Neural cell (in vitro differentiated cells): Measurements from ENCODE around the gene HLA-DPA1. TPM values are rescaled to one million over a fixed set of nuclear protein-coding genes. Genes with fewer than 3 reads are reported as not detected.

Experiments used
- H2AFZ ChIP-seq: fragments of 200-600, 300-800 bp; sonication (generic), shearing (Covaris generic); 2 replicates; pipeline ENCODE4 v1.6.0; 2014; ENCODE audit warnings: low read depth, mild to moderate bottlenecking, antibody characterized with exemption, low read length, moderate library complexity
- H3F3A ChIP-seq: fragments of 200-600 bp; shearing (Covaris generic); 2 replicates; pipeline ENCODE4 v1.6.1; 2016; ENCODE audit warnings: mild to moderate bottlenecking, moderate library complexity, mixed read lengths, antibody characterized with exemption, low read length; ENCODE audit not compliant: insufficient read depth, poor library complexity, severe bottlenecking
- H3K27ac ChIP-seq: fragments of 200-600, 300-800 bp; sonication (generic), shearing (Covaris generic); 2 replicates; pipeline ENCODE4 v1.5.1; 2014; ENCODE audit warnings: mild to moderate bottlenecking, low read length, moderate library complexity
- H3K27me3 ChIP-seq: fragments of 300-800, 200-600 bp; sonication (generic), shearing (Covaris generic); 2 replicates; pipeline ENCODE4 v1.6.0; 2014; ENCODE audit warnings: mild to moderate bottlenecking, low read depth, low read length, moderate library complexity; ENCODE audit not compliant: insufficient read depth
- H3K36me3 ChIP-seq: fragments of 300-800, 200-600 bp; sonication (generic), shearing (Covaris generic); 2 replicates; pipeline ENCODE4 v1.5.1; 2014; ENCODE audit warnings: mild to moderate bottlenecking, antibody characterized with exemption, low read length, moderate library complexity; ENCODE audit not compliant: insufficient read depth
- H3K4me2 ChIP-seq: fragments of 300-800, 200-600 bp; sonication (generic), shearing (Covaris generic); 2 replicates; pipeline ENCODE4 v1.6.0; 2014; ENCODE audit warnings: mild to moderate bottlenecking, low read length
- H3K4me3 ChIP-seq: fragments of 300-800, 200-600 bp; sonication (generic), shearing (Covaris generic); 2 replicates; pipeline ENCODE4 v1.5.1; 2014; ENCODE audit warnings: mild to moderate bottlenecking, low read length, moderate library complexity
- H3K79me2 ChIP-seq: fragments of 200-600 bp; shearing (Covaris generic); replicated peaks from 2 replicates; pipeline ENCODE4 v1.6.0; 2014; ENCODE audit warnings: mild to moderate bottlenecking, low read length, moderate library complexity; ENCODE audit not compliant: insufficient read depth
- H3K9ac ChIP-seq: fragments of 300-800, 200-600 bp; sonication (generic), shearing (Covaris generic); 2 replicates; pipeline ENCODE4 v1.6.1; 2016; ENCODE audit warnings: mild to moderate bottlenecking, low read length, mixed read lengths
- H3K9me2 ChIP-seq: fragments of 200-600 bp; shearing (Covaris generic); 2 replicates; pipeline ENCODE4 v1.6.1; 2016; ENCODE audit warnings: mild to moderate bottlenecking, low read length, mixed read lengths; ENCODE audit not compliant: insufficient read depth
- H3K9me3 ChIP-seq: fragments of 200-600, 300-800 bp; sonication (generic), shearing (Covaris generic); 2 replicates; pipeline ENCODE4 v1.6.1; 2016; ENCODE audit warnings: mild to moderate bottlenecking, mixed run types, low read length, moderate library complexity, mixed read lengths
- H4K20me1 ChIP-seq: fragments of 200-600 bp; shearing (Covaris generic); 2 replicates; pipeline ENCODE4 v1.6.1; 2016; ENCODE audit warnings: mild to moderate bottlenecking, mixed run types; ENCODE audit not compliant: insufficient read depth
- EP300 ChIP-seq: fragments of 450-650 bp; conservative IDR thresholded peaks from 2 replicates; pipeline ENCODE4 v1.6.1; 2014; ENCODE audit warnings: antibody characterized with exemption, mild to moderate bottlenecking, moderate library complexity; ENCODE audit not compliant: poor library complexity, severe bottlenecking
- EZH2 ChIP-seq: fragments of 200-600, 300-800 bp; shearing (Covaris generic), sonication (generic); IDR thresholded peaks from 2 replicates; pipeline ENCODE4 v1.6.1; 2014; ENCODE audit warnings: antibody characterized with exemption, low read length, borderline replicate concordance, mild to moderate bottlenecking; ENCODE audit not compliant: insufficient read depth, poor library complexity, severe bottlenecking
- MXI1 ChIP-seq: fragments of 450-650 bp; conservative IDR thresholded peaks from 2 replicates; pipeline ENCODE4 v1.6.1; 2014; ENCODE audit warnings: antibody characterized with exemption, mild to moderate bottlenecking; ENCODE audit not compliant: poor library complexity, severe bottlenecking
- POLR2AphosphoS5 ChIP-seq: IDR thresholded peaks from 2 replicates; pipeline ENCODE4 v1.6.1; 2012
- RAD21 ChIP-seq: fragments of 450-650 bp; conservative IDR thresholded peaks from 2 replicates; pipeline ENCODE4 v1.6.1; 2014; ENCODE audit warnings: antibody characterized with exemption, mild to moderate bottlenecking, moderate library complexity
- SMC3 ChIP-seq: fragments of 450-650 bp; conservative IDR thresholded peaks from 2 replicates; pipeline ENCODE4 v1.6.1; 2014; ENCODE audit warnings: antibody characterized with exemption, mild to moderate bottlenecking, moderate library complexity; ENCODE audit not compliant: poor library complexity
- TAF1 ChIP-seq: IDR thresholded peaks from 2 replicates; pipeline ENCODE4 v1.6.1; 2012; ENCODE audit warnings: low read depth
- polyA plus RNA-seq: library from polyadenylated mRNA; depleted of rRNA; stranded (reverse); fragments of >200 nt; gene quantifications from 2 replicates; pipeline ENCODE4 v1.2.3, GENCODE V29; 2014
- TF ChIP-seq, protein P1 (sequence below): fragments of 450-650 bp; IDR thresholded peaks from 2 replicates; pipeline ENCODE4 v1.5.1; 2014; ENCODE audit warnings: antibody characterized with exemption, mild to moderate bottlenecking, moderate library complexity; ENCODE audit not compliant: poor library complexity, severe bottlenecking
- TF ChIP-seq, protein P2 (sequence below): IDR thresholded peaks from 2 replicates; pipeline ENCODE4 v1.6.1; 2012; ENCODE audit warnings: borderline replicate concordance

Gene HLA-DPA1
- polyA plus RNA-seq, 1 donor from 2014 or later = not detected

DNA sequence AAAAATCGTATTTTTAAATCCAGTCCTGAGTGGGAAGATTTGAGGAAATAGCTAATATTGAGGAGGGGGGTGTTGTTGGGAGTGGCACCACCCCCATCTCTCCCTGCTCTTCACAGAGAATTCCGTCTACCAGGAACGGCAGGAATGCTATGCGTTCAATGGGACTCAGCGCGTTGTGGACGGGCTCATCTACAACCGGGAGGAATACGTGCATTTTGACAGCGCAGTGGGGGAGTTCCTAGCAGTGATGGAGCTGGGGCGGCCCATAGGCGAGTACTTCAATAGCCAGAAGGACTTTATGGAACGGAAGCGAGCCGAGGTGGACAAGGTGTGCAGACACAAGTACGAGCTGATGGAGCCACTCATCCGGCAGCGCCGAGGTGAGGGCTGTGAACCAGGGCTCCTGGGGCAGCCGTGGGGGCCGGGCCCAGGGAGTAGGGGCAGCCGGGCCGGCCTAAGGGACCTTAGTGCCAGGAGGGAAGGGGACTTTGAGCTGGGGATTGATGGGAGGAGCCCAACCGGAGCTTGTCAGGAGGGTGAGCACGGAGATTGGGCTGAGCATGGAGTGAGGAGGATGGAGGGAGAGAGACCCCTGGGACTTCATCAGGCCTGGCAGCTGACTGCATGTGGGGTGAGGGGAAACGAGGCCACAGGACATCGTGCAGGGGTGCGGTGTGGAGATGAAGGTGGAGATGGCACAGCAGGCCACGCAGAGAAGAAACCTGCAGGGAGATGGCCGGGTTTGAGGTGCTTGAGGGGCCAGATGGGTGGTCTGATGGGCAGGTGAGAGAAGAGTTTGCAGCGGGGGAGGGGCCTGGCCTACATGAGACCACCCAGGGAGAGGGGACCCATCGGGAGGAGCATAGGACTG is 43.6 kb upstream of the HLA-DPA1 start:
- H3K9me3 ChIP-seq = no peaks in the 10 kb centered on the region
- peak overlapping the region; percentile 67 for H3K4me2 ChIP-seq
- peak overlapping the region; percentile 23 for H2AFZ ChIP-seq
- peak overlapping the region; percentile 68 for H3K27ac ChIP-seq
- TF ChIP-seq RAD21 (peak; percentile 7), POLR2AphosphoS5 (peak; percentile 30), TAF1 (peak; percentile 63), EP300 (no peak), SMC3 (no peak), EZH2 (no peak), MXI1 (no peak)
- TF ChIP-seq, protein P1, sequence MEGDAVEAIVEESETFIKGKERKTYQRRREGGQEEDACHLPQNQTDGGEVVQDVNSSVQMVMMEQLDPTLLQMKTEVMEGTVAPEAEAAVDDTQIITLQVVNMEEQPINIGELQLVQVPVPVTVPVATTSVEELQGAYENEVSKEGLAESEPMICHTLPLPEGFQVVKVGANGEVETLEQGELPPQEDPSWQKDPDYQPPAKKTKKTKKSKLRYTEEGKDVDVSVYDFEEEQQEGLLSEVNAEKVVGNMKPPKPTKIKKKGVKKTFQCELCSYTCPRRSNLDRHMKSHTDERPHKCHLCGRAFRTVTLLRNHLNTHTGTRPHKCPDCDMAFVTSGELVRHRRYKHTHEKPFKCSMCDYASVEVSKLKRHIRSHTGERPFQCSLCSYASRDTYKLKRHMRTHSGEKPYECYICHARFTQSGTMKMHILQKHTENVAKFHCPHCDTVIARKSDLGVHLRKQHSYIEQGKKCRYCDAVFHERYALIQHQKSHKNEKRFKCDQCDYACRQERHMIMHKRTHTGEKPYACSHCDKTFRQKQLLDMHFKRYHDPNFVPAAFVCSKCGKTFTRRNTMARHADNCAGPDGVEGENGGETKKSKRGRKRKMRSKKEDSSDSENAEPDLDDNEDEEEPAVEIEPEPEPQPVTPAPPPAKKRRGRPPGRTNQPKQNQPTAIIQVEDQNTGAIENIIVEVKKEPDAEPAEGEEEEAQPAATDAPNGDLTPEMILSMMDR = no peak
- TF ChIP-seq, protein P2, sequence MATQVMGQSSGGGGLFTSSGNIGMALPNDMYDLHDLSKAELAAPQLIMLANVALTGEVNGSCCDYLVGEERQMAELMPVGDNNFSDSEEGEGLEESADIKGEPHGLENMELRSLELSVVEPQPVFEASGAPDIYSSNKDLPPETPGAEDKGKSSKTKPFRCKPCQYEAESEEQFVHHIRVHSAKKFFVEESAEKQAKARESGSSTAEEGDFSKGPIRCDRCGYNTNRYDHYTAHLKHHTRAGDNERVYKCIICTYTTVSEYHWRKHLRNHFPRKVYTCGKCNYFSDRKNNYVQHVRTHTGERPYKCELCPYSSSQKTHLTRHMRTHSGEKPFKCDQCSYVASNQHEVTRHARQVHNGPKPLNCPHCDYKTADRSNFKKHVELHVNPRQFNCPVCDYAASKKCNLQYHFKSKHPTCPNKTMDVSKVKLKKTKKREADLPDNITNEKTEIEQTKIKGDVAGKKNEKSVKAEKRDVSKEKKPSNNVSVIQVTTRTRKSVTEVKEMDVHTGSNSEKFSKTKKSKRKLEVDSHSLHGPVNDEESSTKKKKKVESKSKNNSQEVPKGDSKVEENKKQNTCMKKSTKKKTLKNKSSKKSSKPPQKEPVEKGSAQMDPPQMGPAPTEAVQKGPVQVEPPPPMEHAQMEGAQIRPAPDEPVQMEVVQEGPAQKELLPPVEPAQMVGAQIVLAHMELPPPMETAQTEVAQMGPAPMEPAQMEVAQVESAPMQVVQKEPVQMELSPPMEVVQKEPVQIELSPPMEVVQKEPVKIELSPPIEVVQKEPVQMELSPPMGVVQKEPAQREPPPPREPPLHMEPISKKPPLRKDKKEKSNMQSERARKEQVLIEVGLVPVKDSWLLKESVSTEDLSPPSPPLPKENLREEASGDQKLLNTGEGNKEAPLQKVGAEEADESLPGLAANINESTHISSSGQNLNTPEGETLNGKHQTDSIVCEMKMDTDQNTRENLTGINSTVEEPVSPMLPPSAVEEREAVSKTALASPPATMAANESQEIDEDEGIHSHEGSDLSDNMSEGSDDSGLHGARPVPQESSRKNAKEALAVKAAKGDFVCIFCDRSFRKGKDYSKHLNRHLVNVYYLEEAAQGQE = peak; percentile 85
- H3K9ac ChIP-seq = peak overlapping the region; percentile 73
- H3K9me2 ChIP-seq = no peaks in the 10 kb centered on the region
- H3F3A ChIP-seq = no peaks in the 10 kb centered on the region
- no peaks in the 10 kb centered on the region for H3K36me3 ChIP-seq
- peaks cover 4% of the 10 kb centered on the region for H3K79me2 ChIP-seq
- no peaks in the 10 kb centered on the region for H4K20me1 ChIP-seq
- H3K4me3 ChIP-seq = peak overlapping the region; percentile 76
- H3K27me3 ChIP-seq = peaks cover 5% of the 10 kb centered on the region

DNA sequence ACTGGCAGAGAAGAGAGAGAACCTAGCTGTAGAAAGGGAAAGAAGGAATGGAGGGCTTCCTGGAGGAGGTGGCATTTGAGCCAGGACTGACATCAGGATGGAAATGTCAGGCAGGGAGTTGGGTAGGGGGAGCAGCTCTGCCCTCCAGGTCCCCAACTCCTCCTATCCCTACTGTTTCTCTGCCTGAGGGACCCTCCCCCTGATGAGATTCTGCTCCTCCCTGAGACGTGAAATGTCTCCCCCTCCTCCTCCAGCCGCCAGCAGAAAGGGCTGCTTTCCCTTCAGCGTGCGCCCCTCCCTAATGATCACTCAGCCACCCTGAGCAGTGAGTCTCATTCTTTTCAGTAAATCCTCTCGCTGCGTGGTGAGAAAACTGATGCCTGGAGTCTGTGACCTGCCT is 43.0 kb upstream of the HLA-DPA1 start:
- TF ChIP-seq POLR2AphosphoS5 (peak; percentile 36), SMC3 (no peak), TAF1 (no peak), MXI1 (no peak)
- TF ChIP-seq, protein P1 = no peak
- peaks cover 5% of the 10 kb centered on the region for H3K27me3 ChIP-seq

More for the DNA sequence above, 43.0 kb upstream of the HLA-DPA1 start:
- Histone ChIP-seq H3K9me2 (no peaks in the 10 kb centered on the region), H3K27ac (peak overlapping the region; percentile 68), H3K79me2 (peaks cover 4% of the 10 kb centered on the region), H2AFZ (peak overlapping the region; percentile 23), H3K9me3 (no peaks in the 10 kb centered on the region), H3K9ac (peak overlapping the region; percentile 73), H3K36me3 (no peaks in the 10 kb centered on the region), H3F3A (no peaks in the 10 kb centered on the region), H3K4me3 (peak overlapping the region; percentile 76), H3K4me2 (peak overlapping the region; percentile 67), H4K20me1 (no peaks in the 10 kb centered on the region)
